IPS-18c (cell line): ENCODE data around the gene LRRC49.
"Not testable (repeated sequence)": the region's sequence is repeated elsewhere in the genome, so short reads cannot be mapped to it uniquely, and the experiment has no call there.

ENCODE experiments used
- H3K4me3 ChIP-seq: 2 replicates; pipeline ENCODE4 v1.7.0; 2013; ENCODE audit warnings: low read depth, mild to moderate bottlenecking, low read length, moderate library complexity; ENCODE audit not compliant: insufficient read depth
- H3K9me3 ChIP-seq: one replicate; pipeline ENCODE4 v1.6.1; 2013; ENCODE audit warnings: mild to moderate bottlenecking, low read length, moderate library complexity; ENCODE audit not compliant: control insufficient read depth, insufficient read depth

LRRC49 gene

GRCh38 chr15:70950953-70951352 is 58.3 kb downstream of the LRRC49 start:
- no peaks in the 10 kb centered on the region for H3K9me3 ChIP-seq
- H3K4me3 ChIP-seq, result no peak overlapping the region

- no peaks in the 10 kb centered on the region for H3K9me3 ChIP-seq
- H3K4me3 ChIP-seq, result no peak overlapping the region
These were observed 61.5 kb downstream of the LRRC49 start for GRCh38 chr15:70954171-70954570.

GRCh38 chr15:70954733-70955132 is 62.1 kb downstream of the LRRC49 start:
- Histone ChIP-seq H3K9me3 (no peaks in the 10 kb centered on the region), H3K4me3 (no peak overlapping the region)

DNA sequence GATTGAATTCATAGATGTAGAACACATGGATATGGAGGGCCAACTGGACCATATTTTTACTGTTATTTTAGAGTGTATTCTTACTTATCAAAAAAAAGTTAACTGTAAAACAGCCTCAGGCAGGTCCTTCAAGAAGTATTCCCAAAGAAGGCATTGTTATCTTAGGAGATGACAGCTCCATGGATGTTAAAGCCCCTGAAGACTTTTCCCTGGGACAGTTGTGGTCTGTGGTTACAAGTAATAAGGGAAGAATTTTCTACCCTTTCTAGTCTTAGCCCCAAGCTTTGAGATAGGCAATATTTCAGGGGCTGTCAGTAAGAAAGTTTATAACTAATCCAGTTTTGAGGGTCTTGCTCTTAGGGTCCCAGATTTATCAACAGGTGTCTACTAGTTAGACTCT is 62.5 kb downstream of the LRRC49 start:
- Histone ChIP-seq H3K9me3 (no peaks in the 10 kb centered on the region), H3K4me3 (no peak overlapping the region)

- Histone ChIP-seq H3K4me3 (no peak overlapping the region), H3K9me3 (no peaks in the 10 kb centered on the region)
These were observed 63.8 kb downstream of the LRRC49 start for GRCh38 chr15:70956201-70956995.

DNA sequence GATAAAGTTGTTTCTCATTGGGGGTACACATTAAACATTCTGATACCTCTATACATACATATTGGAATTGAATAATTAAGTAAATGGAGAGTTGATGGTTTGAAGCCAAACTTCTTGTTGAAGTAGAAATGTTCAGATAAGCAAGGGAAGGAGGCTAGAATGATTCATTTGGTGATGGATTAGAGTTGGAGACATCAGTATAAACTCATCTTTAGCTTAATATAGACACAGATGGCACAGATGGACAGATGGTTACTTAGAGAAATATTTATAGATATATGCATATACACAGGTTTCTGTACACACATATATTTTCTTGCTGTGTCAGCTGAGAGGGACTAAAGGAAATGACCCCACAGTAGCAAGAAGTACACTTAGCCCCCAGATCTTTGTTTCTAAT is 69.5 kb downstream of the LRRC49 start:
- Histone ChIP-seq H3K9me3 (no peaks in the 10 kb centered on the region), H3K4me3 (no peak overlapping the region)

DNA sequence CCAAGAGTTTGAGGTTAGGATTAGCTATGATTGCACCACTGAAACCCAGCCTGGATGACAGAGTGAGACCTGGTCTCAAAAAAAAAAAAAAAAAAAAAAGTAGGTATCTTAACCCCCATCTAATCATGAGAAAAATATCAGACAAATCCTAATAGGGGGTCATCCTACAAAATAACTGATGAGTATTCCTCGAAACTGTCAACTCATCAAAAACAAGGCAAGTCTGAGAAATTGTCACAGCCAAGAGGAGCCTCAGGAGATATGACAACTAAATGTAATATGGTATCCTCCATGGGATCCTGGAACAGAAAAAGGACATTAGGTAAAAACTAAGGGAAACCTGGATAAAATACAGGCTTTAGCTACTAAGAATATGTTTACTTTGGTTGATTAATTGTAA is 70.6 kb downstream of the LRRC49 start:
- no peak overlapping the region for H3K4me3 ChIP-seq
- no peaks in the 10 kb centered on the region for H3K9me3 ChIP-seq

- no peak overlapping the region for H3K4me3 ChIP-seq
- no peaks in the 10 kb centered on the region for H3K9me3 ChIP-seq
These were observed 71.4 kb downstream of the LRRC49 start for GRCh38 chr15:70964058-70964457.

GRCh38 chr15:70964686-70965085 is 72.1 kb downstream of the LRRC49 start:
- no peaks in the 10 kb centered on the region for H3K9me3 ChIP-seq

DNA sequence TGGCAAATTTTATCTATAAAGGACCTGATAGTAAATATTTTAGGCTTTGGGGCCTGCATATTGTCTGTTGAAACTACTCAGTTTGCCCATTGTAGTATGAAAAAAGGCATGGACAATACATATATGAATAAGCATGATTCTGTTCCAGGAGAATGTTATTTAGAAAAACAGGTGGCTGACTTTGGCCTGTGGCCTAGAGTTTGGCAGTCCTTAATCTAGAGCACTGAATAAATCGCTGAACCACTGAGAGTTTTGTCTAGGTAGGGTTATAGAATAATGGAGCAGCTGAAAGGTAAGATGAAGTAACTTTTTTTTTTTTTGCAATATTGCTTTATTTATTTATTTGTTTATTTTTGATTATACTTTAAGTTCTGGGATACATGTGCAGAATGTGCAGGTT is 75.0 kb downstream of the LRRC49 start:
- Histone ChIP-seq H3K9me3 (no peaks in the 10 kb centered on the region), H3K4me3 (no peak overlapping the region)

More at GRCh38 chr15:70964686-70965085, 72.1 kb downstream of the LRRC49 start:
- H3K4me3 ChIP-seq, result no peak overlapping the region

GRCh38 chr15:70974004-70974832 is 81.6 kb downstream of the LRRC49 start:
- Histone ChIP-seq H3K4me3 (no peak overlapping the region), H3K9me3 (no peaks in the 10 kb centered on the region)

GRCh38 chr15:70976851-70977250 is 84.2 kb downstream of the LRRC49 start:
- no peak overlapping the region for H3K4me3 ChIP-seq
- no peaks in the 10 kb centered on the region for H3K9me3 ChIP-seq

- H3K9me3 ChIP-seq, result peaks cover 6% of the 10 kb centered on the region
- H3K4me3 ChIP-seq, result no peak overlapping the region
These were observed 102.9 kb downstream of the LRRC49 start for GRCh38 chr15:70995383-70995970.

- peaks cover under 1% of the 10 kb centered on the region for H3K9me3 ChIP-seq
- H3K4me3 ChIP-seq, result no peak overlapping the region
These were observed 105.7 kb downstream of the LRRC49 start for GRCh38 chr15:70998319-70998718.

DNA sequence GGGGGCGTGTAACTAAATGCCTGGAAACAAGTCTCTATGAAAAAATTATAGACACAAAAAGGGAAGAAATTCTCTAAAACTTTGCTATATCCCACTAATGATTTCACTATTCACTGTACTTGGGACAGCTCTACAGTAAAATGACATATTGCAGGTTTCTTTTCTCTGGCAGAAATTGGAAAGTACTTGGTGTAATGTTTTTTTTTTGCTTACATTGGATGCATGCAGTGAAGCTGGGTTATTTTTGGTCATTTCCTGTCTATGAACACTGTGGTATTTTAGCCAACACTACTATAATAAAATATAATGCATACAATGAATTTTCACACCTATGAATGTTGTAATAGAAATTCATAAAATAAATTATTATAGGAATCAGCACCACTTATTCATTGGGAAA is 109.7 kb downstream of the LRRC49 start:
- H3K9me3 ChIP-seq, result no peaks in the 10 kb centered on the region
- no peak overlapping the region for H3K4me3 ChIP-seq

DNA sequence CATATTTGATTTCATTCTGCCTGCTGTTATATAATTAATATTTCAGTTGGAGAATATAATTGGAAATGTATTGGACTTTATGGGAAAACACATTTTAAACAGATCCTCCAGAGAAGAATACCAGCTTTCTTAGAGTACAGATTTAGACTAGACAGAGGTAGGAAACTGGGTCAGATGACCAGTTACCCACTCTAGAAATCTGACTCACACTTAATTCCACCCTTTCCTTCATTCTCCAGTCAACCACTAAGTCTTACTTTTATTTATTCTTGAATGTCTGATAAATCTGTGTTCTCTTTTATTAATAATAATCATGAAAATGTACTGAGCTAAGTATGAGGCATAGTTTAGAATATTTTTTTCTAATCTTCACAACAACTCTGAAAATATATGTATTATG is 110.7 kb downstream of the LRRC49 start:
- H3K9me3 ChIP-seq, result no peaks in the 10 kb centered on the region
- no peak overlapping the region for H3K4me3 ChIP-seq

- not testable (repeated sequence) for H3K9me3 ChIP-seq, H3K4me3 ChIP-seq
These were observed 111.9 kb downstream of the LRRC49 start for GRCh38 chr15:71004506-71004905.

DNA sequence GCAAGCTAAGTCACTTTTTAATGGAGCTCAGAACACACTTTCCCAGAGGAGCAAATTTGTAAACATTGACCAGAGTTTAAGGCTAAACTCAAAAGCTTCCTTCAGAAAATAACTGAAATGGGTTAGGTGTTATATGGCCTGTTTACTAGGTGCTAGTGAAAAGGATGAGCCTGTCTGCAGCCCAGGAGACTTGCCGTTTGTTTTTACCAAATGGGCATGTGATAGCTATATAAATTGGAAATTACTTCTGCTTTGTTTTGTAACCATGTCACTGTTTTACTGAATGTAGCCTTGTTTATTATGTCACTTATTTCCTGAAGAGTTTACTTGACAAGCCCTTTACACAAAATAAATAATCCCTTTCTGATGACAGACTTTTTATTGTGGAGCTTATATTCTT is 113.3 kb downstream of the LRRC49 start:
- Histone ChIP-seq H3K9me3 (no peaks in the 10 kb centered on the region), H3K4me3 (no peak overlapping the region)
